ENCODE measurements around the gene U2AF1L4. TPM values are rescaled to one million over a fixed set of nuclear protein-coding genes. Genes with fewer than 3 reads are reported as not detected.

U2AF1L4 gene, protein sequence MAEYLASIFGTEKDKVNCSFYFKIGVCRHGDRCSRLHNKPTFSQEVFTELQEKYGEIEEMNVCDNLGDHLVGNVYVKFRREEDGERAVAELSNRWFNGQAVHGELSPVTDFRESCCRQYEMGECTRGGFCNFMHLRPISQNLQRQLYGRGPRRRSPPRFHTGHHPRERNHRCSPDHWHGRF
- 19.5 TPM for total RNA-seq
- long read RNA-seq, partial matches to known transcripts = 1 of 10 reads
- long read RNA-seq, other reads (novel, unspliced or antisense) = 4 of 10 reads

DNA sequence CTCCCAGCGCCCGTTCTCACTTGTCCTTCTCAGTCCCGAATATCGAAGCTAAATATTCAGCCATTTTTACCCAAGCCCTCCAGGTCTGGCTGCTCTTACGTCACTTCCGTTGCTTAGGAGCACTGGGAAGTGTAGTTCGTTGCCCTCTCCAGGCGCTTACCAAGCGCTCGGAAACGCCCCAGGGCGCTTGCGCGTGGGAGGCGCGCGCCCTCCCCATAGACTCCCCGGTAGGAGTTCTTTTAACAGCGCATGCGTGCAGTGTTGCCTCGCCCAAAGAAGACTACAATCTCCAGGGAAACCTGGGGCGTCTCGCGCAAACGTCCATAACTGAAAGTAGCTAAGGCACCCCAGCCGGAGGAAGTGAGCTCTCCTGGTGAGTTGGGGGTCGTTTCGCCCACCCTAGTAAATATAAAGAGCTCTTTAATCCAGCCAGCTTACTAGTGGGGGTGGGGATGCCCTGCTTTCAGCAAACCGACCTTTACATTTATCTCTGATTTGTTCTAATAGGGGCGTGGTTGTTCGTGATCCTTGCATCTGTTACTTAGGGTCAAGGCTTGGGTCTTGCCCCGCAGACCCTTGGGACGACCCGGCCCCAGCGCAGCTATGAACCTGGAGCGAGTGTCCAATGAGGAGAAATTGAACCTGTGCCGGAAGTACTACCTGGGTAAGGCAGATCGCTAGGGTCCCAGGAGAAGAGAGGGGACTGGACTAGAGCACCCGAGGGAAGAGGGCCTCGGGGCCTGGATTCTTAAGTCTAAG lies at the start of gene U2AF1L4, which contains the start of gene PSENEN:
U2AF1L4 (minus strand) TSS at position 91 of the 759 bp plus-strand sequence; CDS start at position 64, 27 bp downstream.
PSENEN (plus strand) TSS at position 324 of the 759 bp plus-strand sequence; CDS start at position 604, 280 bp downstream.
- DNase-seq (ENCODE audit: missing footprints) = peak; percentile 98
- intact Hi-C loops (cut with DNase I) = loop anchor here (1.0 to 10.0 kb wide), 4 partner anchors 28 to 369 kb away; partner anchors contain the start of genes COX6B1, OVOL3, POLR2I and TBCB

DNA sequence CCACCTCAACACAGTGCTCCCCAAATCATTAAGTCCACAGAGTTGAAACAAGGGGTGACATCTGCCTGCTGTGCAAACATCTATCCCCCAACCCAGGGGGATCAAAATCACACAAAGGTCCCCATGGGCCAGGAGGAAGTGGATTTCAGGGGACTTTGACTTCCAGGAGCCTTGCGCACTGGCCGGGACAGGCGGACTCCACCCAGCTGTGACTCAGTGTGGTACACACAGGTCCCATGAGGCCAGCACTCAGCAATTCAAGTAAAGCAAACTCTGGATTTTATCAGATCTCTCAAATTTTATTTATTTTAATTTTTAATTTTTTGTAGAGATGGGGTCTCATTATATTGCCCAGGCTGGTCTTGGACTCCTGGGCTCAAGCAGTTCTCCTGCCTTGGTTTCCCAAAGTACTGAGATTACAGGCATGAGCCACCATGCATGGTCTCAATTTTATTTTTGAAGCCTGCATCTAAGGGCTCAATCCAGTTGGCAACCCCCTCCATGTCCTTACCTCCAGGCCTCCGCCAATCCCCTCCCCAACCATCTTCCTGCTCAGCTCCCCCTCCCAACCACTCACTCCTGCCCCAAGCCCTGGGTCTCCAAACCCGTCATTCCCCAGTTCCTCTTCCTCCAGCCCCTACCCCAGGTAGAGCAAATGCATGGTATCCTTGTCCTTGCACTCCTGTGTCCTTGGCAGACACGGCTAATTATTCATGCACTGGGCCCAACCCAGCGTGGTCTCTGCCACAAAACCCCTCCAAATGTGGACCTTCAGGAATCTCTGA lies 48.4 kb upstream of the U2AF1L4 start:
- intact Hi-C loops (cut with DNase I) = no loop called here
- ATAC-seq (no peak), DNase-seq (ENCODE audit: missing footprints) (no peak)

More for the DNA sequence above, at the start of gene U2AF1L4, which contains the start of gene PSENEN:
- ATAC-seq = peak; percentile 83

DNA sequence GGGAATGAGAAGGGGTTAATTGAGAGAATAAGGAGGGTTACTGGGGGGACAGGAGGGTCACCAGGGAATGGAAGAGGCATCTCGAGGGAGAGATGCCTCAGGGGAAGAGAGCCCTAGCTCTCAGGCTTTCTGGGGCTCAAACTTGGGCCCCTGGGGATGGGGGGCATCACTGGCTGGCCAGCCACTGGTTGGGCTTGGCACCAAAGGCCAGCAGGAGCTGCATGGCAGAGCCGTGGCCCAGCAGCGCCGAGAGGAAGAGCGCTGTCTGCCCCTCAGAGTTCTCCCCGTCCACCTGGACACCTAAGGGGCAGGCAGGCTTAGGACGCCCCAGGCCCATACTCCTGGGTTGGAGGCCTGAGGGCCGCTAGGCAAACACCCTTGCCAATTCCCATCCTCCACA lies 47.7 kb upstream of the U2AF1L4 start:
- ATAC-seq (no peak), DNase-seq (ENCODE audit: missing footprints) (no peak)
- intact Hi-C loops (cut with DNase I) = no loop called here

DNA sequence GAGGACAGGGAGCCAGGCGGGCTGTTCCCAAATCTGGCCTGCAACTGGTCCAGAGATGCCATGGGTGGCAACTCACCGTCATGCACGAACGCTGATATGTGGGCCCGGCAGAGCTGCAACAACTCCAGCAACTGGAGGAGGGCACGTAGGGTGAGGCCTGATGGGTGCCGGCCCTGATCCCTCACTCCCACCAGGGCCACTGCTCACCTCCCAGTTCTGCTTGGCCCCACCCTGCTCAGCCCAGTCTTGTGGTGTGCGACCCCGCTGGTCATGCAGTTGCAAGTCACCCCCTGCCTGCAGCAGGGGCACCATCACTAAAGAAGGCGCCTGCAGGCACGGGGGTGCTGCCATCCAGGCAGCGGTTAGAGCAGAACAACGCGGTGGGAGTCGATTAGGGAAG lies 47.1 kb upstream of the U2AF1L4 start:
- ATAC-seq (no peak), DNase-seq (ENCODE audit: missing footprints) (no peak)

DNA sequence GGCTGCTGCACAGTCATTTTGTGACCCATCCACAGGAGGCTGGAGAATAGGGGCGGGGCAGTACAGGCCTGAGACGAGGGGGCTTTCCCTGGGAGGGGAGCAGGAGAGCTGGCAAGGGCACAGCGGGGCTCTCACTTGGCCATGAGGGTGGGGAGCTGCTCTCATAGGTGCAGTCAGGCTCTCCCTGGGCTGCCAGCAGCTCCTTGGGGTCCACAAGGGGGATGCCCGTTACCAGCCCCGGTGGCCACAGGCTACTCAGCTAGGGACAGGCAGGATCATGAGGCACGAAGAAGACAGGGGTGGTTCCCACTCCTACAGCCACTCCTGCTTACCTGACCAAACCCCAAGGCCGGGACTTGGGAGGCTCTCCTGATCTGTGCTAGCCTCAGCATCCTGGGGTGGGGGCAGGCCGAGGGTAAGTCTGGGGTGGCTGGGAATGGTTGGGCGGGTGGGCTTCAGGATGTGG lies 46.6 kb upstream of the U2AF1L4 start:
- intact Hi-C loops (cut with DNase I) = no loop called here
- ATAC-seq (no peak), DNase-seq (ENCODE audit: missing footprints) (no peak)

More for the DNA sequence above, 47.1 kb upstream of the U2AF1L4 start:
- intact Hi-C loops (cut with DNase I) = no loop called here

DNA sequence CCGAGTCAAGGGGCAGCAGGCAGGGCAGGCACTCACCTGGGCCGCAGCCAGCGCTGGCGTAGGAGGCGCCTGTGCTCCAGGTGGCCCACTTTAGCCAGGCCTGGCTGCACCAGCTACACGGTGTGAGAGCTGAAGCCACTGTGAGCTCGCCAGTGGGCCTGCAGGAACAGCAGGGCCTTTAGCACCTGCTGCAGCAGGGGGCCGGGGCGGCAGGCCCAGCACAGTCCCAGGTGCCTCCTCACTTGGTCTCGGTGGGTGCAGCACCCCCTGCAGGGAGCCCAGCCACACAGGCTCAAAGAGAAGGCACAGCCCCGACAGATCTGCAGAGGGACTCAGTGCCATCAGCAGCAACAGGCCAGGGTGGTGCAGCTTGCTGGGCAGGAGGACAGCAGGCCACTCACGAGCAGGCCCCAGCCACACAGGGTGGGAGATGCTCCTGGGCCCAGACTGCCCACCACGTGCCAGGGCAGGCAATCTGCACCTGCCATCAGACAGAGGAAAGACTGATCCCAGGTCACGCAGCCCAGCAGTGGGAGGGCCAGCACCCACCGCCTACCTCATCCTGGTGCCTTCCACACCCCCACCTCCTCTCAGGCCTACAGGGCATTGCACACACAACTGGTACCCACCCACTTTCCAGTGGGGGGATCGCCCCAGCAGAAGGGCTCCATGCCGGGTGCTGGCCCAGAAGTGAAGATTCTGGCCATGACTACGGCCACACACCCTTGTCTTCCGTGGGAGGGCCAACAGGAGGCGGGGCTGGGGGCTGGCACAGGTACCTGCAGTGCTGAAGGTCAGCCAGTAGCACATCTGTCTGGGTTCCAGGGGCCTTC lies 46.0 kb upstream of the U2AF1L4 start:
- no peak for DNase-seq (ENCODE audit: missing footprints)
- intact Hi-C loops (cut with DNase I) = no loop called here
- ATAC-seq = no peak

DNA sequence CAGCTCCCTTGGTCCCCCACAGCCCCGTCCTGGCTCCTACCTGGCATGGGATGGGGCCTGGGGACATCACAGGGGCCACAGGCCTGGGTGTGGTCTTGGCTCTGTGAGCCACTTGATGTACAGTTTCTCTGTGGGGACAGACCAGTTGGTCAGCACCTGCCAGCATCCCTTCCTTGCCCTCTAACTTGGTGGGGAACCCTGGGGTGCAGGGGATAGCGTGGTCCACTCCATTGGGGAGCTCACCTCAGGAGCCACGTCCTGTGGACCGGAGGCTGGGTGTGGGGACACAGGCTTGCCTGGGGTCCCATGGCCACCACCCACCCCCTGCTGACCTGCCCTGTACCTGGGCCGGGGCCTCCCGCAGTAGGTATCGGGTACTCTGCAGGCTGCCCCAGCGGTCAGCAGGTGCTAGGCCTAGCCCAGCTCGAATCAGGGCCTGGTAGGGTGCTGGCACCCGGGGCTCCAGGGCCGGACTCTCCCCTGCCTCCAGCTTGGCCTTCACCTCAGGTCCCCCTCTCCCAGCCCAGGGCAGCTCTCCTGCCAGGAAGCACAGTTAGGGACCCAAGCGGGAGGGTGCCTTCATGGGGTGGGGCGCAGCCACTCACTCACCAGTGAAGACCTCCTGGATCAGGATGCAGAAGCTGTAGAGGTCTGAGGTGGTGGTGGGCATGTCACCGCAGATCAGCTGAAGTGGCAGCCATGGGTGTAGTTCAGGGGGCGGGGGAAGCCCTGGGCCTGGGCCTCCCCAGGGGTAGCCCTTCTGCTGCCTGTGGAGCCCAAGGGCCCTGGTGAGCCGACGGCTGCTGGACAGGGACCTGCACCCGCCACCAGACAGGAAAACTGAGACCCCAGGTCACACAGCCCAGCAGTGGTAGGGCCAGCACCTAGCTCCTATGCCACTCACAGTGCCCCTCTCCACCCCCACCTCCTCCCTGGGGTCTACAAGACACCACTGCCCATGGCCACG lies 45.0 kb upstream of the U2AF1L4 start:
- ATAC-seq (no peak), DNase-seq (ENCODE audit: missing footprints) (no peak)
- intact Hi-C loops (cut with DNase I) = no loop called here

DNA sequence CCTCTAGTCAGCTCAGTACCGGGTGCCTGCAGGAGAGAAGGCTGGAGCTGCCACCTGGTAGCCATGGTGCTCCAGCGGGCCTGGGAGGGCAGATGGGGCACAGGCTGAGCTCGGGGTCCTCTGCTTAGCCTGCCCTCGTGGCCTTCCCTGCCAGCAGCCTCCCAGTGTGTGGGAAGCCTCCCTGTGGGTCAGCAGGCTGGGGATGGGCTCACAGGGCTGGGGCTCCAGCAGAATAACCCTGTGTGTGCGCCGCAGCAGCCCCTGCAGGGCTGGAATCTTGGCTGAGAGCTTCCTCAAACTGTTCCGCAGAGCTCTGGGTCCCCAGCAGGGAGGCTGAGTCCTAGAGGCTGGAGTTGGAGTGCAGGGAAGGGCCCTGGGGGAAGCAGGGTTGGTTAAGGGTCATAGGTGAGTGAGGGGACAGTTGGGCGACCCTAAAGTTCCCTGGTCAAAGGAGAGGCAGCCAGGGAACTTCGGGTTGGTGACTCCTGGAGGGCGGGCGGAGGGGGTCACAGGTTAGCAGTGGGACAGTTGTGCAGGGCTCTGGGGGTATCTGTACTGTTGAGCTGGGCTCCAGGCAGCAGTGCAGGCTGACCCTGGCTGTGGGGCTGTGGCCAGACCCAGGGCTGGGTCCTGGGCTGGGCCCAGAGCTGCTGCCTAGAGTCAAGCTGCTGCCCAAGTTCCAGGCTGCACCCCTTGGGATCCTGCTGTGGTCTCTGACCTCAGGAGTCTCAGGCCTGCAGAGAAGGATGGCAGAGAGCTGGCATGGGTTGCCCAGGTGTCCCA lies 44.2 kb upstream of the U2AF1L4 start:
- no peak for ATAC-seq
- intact Hi-C loops (cut with DNase I) = no loop called here
- DNase-seq (ENCODE audit: missing footprints) = no peak

DNA sequence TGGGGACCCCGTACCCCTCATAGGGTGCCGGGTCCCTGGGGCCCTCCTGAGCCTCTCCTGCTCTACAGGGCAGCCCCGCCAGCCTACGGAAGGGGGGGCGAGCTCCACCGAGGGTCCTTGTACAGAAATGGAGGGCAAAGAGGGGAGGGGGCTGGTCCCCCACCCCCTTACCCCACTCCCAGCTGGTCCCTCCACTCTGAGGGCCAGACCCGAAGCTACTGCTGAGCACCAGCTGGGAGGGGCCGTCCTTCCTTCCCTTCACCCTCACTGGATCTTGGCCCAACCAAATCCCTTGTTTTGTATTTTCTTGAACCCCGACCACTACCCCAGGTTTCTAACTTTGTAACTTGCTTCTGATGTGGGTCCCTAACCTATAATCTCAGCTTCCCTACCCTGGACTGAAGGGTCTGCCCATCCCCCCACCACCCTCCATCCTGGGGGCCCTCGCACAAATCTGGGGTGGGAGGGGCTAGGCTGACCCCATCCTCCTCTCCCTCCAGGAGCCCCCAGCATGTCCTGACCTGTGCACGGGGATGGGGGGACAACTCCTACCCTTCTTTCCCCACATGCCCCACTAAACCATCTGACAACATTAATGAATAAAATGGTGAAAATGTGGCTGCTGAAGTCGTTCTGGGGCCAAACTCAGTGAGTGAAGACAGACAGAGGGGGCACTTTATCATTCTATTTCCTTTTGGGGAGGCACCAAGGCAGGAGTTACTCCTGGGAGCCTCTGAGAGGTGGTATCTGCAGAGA lies 43.2 kb upstream of the U2AF1L4 start:
- intact Hi-C loops (cut with DNase I) = no loop called here
- ATAC-seq (no peak), DNase-seq (ENCODE audit: missing footprints) (no peak)

DNA sequence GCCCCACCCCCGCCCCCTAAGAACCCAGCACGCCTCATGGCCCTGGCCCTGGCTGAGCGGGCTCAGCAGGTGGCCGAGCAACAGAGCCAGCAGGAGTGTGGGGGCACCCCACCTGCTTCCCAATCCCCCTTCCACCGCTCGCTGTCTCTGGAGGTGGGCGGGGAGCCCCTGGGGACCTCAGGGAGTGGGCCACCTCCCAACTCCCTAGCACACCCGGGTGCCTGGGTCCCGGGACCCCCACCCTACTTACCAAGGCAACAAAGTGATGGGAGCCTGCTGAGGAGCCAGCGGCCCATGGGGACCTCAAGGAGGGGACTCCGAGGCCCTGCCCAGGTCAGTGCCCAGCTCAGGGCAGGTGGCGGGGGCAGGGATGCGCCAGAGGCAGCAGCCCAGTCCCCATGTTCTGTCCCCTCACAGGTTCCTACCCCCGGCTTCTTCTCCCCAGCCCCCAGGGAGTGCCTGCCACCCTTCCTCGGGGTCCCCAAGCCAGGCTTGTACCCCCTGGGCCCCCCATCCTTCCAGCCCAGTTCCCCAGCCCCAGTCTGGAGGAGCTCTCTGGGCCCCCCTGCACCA lies 42.1 kb upstream of the U2AF1L4 start:
- no peak for DNase-seq (ENCODE audit: missing footprints)
- intact Hi-C loops (cut with DNase I) = no loop called here
- ATAC-seq = no peak

DNA sequence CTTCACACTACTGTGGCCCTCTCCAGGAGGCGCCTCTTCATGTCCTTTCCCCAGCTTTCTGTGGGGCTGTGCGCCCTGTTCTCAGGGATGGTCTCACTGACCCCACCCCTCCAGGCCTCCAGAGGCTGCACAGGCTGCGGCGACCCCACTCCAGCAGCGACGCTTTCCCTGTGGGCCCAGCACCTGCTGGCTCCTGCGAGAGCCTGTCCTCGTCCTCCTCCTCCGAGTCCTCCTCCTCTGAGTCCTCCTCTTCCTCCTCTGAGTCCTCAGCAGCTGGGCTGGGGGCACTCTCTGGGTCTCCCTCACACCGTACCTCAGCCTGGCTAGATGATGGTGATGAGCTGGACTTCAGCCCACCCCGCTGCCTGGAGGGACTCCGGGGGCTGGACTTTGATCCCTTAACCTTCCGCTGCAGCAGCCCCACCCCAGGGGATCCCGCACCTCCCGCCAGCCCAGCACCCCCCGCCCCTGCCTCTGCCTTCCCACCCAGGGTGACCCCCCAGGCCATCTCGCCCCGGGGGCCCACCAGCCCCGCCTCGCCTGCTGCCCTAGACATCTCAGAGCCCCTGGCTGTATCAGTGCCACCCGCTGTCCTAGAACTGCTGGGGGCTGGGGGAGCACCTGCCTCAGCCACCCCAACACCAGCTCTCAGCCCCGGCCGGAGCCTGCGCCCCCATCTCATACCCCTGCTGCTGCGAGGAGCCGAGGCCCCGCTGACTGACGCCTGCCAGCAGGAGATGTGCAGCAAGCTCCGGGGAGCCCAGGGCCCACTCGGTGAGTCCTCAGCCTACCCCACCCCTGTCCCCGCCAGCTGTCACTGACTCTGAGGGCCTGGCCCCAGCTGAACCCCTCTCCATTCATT lies 41.3 kb upstream of the U2AF1L4 start:
- ATAC-seq = no peak
- no peak for DNase-seq (ENCODE audit: missing footprints)
- intact Hi-C loops (cut with DNase I) = no loop called here

DNA sequence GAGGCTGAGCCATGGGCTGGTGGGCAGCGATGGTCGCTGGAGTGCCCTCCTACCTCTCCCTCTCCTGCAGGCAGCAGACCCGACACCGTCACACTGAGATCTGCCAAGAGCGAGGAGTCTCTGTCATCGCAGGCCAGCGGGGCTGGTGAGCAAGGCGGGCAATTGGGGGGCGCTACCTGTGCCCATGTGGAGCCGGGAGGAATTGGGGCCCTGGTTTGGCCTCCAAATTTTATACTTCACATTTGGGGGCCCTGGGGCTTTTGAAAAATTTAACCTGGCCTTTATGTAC lies 40.1 kb upstream of the U2AF1L4 start:
- ATAC-seq (no peak), DNase-seq (ENCODE audit: missing footprints) (no peak)
- intact Hi-C loops (cut with DNase I) = no loop called here

DNA sequence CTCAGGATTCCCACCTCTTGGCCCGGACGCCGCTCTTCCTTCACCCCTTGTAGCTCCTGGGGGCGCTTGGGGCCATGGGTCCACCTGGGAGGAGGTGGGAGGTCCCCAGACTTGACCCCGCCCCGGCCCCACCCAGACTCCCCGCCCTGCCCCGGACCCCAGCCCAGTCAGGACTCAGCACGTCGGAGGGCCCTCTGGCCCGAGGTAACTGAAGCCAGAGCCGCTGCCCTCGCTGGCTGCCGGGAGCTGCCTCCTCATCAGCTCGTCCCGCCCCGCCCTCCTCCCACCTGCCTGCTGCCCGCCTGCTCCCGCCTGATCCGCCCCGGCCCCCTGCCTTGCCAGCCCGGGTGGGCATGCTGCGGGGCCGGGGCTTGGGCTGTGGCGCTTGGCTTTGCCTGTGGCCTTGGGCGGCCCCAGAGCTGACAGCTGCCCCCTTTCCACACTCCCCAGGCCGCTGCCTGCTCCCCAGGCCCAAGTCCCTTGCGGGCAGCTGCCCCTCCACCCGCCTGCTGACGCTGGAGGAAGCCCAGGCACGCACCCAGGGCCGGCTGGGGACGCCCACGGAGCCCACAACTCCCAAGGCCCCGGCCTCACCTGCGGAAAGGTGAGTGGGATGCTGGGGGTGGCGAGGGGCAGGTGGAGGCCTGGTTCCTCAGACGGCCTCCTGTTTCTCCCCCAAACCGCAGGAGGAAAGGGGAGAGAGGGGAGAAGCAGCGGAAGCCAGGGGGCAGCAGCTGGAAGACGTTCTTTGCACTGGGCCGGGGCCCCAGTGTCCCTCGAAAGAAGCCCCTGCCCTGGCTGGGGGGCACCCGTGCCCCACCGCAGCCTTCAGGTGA lies 39.5 kb upstream of the U2AF1L4 start:
- intact Hi-C loops (cut with DNase I) = no loop called here
- no peak for ATAC-seq
- DNase-seq (ENCODE audit: missing footprints) = no peak

Data from Right ventricle myocardium inferior (tissue), 1 donor.